IPS-20b (cell line): ENCODE results near the gene AKT1.

Experiments used
- H3K27ac ChIP-seq: one replicate; pipeline ENCODE4 v1.5.1; 2013; ENCODE audit warnings: low read length
- H3K27me3 ChIP-seq: 2 replicates; pipeline ENCODE4 v1.6.1; 2013; ENCODE audit warnings: mild to moderate bottlenecking, low read length, inconsistent platforms; ENCODE audit not compliant: insufficient read depth
- H3K36me3 ChIP-seq: 2 replicates; pipeline ENCODE4 v1.6.1; 2013; ENCODE audit warnings: low read depth, mild to moderate bottlenecking, inconsistent platforms, low read length, moderate library complexity; ENCODE audit not compliant: insufficient read depth
- H3K4me1 ChIP-seq: 2 replicates; pipeline ENCODE4 v1.6.1; 2013; ENCODE audit warnings: mild to moderate bottlenecking, control low read depth, inconsistent platforms, low read length, moderate library complexity; ENCODE audit not compliant: insufficient read depth
- H3K4me3 ChIP-seq: 2 replicates; pipeline ENCODE4 v1.5.1; 2013; ENCODE audit warnings: mild to moderate bottlenecking, low read length, inconsistent platforms
- H3K9ac ChIP-seq: 2 replicates; pipeline ENCODE4 v1.6.1; 2013; ENCODE audit warnings: low read depth, mild to moderate bottlenecking, inconsistent platforms, low read length, moderate library complexity
- H3K9me3 ChIP-seq: 2 replicates; pipeline ENCODE4 v1.6.1; 2013; ENCODE audit warnings: mild to moderate bottlenecking, low read depth, low read length, inconsistent platforms; ENCODE audit not compliant: insufficient read depth

AKT1 gene

DNA sequence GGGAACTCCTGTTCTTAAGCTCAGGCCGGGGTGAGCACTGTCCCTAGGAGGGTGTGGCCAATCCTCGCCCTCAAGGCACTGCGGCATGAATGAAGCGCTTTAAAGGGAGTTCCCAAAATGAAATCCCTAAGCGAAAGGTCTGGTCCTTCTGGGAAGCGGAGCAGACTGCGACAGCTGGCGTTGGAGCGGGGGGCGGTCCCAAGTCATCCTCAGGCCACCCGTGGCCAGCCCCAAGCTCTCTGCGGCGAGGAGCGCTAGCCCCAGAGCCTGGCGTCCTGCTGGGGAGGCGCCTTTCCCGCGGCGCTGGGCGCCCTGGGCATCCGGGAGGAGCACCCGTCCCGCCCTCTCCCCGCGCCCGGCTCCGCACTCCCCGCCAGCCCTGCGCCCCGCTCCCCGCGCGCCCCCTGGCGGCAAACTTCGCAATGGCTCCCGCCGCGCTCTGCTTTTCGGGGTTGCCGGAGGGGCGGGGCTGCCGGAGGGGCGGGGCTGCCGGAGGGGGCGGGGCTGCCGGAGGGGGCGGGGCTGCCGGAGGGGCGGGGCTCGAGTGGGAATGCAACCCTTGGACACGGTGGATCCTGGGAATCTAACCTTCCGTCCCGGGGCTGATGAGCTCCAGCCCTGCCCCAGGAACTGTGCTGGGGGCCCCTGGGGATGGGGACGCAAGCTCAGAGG is 30.8 kb upstream of the AKT1 start:
- H3K4me1 ChIP-seq: no peaks in the 10 kb centered on the region
- H3K9me3 ChIP-seq: no peaks in the 10 kb centered on the region
- no peaks in the 10 kb centered on the region for H3K36me3 ChIP-seq
- H3K4me3 ChIP-seq: peak overlapping the region; percentile 74
- no peak overlapping the region for H3K27ac ChIP-seq
- H3K9ac ChIP-seq: peak overlapping the region; percentile 59; the same call in 1 of the 2 replicates
- peaks cover 49% of the 10 kb centered on the region for H3K27me3 ChIP-seq

DNA sequence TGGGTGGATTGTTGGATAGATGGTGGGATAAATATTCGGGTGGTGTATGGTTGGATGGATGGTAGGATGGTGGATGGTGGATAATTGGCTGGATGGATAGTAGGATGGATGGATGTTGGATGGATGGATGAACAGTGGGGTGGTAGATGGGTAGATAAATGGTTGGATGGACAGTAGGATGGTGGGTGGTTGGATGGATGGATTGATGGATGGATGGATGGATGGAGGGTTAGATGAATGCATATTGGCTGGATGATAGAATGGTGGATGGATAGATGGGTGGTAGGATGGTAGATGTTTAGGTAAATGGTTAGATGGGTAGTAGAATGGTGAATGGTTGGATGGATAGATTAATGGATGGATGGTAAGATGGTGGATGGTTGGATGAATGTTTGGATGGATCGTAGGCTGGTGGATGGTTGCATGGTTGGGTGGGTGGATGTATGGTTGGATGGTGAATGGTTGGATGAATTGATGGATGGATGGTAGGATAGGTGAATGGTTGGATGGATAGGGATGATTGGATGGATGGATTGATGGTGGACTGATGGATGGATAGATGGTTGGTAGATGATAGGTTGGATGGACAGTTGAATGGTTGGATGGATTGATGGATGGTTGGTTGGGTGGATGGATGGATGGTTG is 28.9 kb upstream of the AKT1 start:
- no peak overlapping the region for H3K9ac ChIP-seq
- peaks cover 50% of the 10 kb centered on the region for H3K27me3 ChIP-seq
- no peaks in the 10 kb centered on the region for H3K36me3 ChIP-seq
- no peak overlapping the region for H3K27ac ChIP-seq
- H3K9me3 ChIP-seq: no peaks in the 10 kb centered on the region
- no peak overlapping the region for H3K4me3 ChIP-seq
- no peaks in the 10 kb centered on the region for H3K4me1 ChIP-seq

DNA sequence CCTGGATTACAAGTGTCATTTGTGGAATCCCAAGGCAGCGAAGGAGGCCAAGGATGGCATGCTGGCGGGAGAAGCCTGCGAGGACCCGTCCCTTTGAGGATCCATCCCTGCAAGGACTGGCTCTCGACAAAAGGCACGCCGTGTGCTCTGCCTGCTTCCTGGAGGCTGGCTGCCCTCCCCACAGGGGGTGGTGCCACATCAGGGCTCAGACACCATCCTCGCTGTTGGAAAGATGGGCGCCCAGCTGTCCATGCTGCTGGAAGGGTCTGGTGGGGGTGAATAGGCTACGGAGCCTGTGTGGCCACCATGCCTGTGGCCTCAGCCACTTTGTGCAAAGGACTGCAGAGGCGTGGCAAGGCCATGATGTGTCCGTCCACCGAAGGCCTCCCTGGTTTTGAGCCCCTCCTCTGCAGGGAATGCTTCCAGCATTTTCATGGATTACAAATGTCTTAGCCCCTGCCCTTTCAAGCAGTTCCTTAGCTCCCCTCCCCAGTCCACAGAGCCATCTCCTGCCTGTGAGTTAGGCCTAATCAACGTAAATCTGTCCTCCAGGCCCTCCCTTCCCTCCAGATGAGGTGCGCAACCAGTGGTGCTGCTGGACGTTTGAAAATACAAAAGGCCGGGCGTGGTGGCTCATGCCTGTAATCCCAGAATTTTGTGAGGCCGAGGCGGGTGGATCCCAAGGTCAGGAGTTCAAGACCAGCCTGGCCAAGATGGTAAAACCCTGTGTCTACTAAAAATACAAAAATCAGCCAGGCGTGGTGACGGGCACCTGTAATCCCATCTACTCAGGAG is 27.5 kb upstream of the AKT1 start:
- Histone ChIP-seq H3K27ac (no peak overlapping the region), H3K27me3 (peaks cover 50% of the 10 kb centered on the region), H3K9me3 (no peaks in the 10 kb centered on the region), H3K4me3 (no peak overlapping the region), H3K9ac (no peak overlapping the region), H3K36me3 (no peaks in the 10 kb centered on the region), H3K4me1 (no peaks in the 10 kb centered on the region)

DNA sequence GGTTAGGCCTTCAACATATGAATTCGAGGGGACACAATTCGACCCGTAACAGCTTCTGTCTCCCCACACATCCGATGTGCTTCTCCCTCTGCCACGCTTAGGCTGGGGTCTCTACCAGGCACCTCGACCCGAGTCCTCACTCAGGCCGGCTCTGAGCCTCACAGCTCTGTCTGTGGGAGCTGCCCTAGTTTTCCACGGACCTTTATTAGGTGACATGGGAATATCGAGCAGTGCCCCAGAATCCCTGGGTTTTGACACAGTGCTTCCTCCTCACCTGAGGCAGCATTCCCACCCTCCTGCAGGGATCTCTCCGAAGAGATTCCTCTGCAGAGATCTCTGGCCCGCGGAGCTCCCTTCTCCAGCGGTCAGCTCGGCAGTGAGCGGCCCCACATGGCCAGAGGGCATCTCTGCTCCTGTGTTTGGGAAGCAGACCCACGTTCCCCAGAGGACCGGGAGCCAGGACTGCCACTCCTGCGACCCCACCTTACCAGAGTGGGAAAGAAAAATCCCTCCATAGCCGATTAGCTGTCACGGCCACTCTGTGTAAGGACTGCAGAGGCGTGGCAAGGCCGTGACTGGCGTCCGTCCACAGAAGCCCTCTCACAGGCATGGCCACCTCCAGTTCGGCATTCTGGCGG is 26.5 kb upstream of the AKT1 start:
- Histone ChIP-seq H3K9ac (no peak overlapping the region), H3K27me3 (peaks cover 46% of the 10 kb centered on the region), H3K27ac (no peak overlapping the region), H3K4me1 (no peaks in the 10 kb centered on the region), H3K9me3 (no peaks in the 10 kb centered on the region), H3K4me3 (no peak overlapping the region), H3K36me3 (no peaks in the 10 kb centered on the region)

DNA sequence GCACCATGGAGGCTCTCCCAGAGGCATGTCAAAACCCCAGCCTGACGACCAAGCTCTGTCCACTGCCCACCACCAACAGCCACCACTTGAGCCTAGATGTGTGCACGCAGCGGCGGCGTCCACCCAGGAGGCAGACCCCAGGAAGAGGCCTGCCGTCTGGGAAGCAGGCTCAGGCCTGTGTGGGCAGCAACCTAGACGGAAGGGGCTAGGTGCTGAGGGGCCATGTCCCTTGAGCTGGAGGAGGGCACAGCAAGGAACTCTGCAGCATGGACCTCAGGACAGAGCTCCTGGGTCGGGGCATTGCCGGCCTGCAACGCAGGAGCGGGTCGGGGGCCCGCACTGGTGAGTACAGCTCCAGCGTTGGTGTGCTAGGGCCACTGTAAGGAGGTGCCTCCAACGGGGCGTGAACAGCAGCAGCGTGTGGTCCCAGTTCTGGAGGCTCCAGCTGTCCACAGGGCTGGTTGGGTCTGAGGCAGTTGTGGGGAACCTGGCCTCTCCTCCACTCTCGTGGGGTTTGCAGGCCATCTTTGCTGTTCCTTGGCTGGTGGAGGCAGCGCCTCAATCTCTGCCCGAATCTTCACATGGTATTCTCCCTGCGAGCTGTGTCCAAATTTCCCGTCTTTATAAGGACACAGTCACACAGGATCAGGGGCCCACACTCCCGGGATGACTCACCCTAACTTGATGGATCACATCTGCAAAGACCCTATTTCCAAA is 25.8 kb upstream of the AKT1 start:
- Histone ChIP-seq H3K4me3 (no peak overlapping the region), H3K36me3 (no peaks in the 10 kb centered on the region), H3K27me3 (peaks cover 49% of the 10 kb centered on the region), H3K9ac (no peak overlapping the region), H3K4me1 (no peaks in the 10 kb centered on the region), H3K27ac (no peak overlapping the region), H3K9me3 (no peaks in the 10 kb centered on the region)

DNA sequence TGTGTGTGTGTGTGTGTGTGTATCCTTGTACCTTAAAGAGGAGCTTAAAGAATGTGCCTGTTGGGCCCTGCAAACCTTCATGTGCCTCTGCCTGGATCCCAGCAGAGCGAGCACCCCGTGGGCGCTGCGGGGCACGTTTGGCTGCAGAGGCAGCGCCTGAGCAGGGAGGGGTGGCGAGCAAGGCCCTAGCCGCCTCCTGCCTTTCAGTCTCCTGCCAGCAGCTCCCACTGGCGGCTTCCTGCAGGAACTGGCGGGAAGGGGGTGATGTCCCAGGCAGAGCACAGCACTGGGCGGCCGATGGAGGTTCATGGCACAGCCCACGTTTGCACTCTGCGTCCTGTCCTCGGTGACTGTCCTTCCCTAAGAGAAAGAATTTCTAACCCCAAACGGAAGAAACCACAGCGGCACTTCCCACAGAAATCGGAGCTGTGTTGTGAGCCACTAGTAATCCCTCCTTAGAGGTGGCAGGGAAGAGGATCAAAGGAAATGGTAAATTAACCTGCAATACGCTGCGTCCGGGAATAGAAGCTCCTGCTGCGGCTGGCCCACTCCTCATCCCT is 25.2 kb upstream of the AKT1 start:
- H3K4me1 ChIP-seq: no peaks in the 10 kb centered on the region
- no peaks in the 10 kb centered on the region for H3K9me3 ChIP-seq
- H3K9ac ChIP-seq: no peak overlapping the region
- H3K27me3 ChIP-seq: peaks cover 47% of the 10 kb centered on the region
- no peaks in the 10 kb centered on the region for H3K36me3 ChIP-seq
- H3K27ac ChIP-seq: no peak overlapping the region
- H3K4me3 ChIP-seq: no peak overlapping the region

DNA sequence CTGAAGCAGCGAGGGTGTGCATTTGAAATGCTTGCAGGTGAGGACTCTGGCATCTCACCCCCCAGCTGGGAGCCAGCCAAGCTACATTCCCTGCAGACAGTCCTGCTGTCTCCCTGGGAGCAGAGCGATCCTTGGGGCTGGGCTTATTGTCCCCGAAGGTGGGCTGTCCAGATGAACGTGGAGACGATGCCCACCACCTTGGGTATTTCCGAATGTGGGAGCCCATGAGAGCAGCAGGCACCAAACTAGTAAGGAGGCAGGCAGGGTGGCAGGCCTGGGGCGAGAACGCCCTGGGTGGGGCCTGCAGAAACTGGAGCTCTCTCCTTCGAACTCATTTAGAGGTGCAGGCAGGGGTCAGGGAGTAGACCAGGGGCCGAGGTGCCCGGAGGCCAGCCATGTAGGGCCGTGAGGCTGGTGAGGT is 23.8 kb upstream of the AKT1 start:
- Histone ChIP-seq H3K36me3 (no peaks in the 10 kb centered on the region), H3K27me3 (peaks cover 33% of the 10 kb centered on the region), H3K27ac (no peak overlapping the region), H3K4me1 (no peaks in the 10 kb centered on the region), H3K9me3 (no peaks in the 10 kb centered on the region), H3K9ac (no peak overlapping the region), H3K4me3 (no peak overlapping the region)

DNA sequence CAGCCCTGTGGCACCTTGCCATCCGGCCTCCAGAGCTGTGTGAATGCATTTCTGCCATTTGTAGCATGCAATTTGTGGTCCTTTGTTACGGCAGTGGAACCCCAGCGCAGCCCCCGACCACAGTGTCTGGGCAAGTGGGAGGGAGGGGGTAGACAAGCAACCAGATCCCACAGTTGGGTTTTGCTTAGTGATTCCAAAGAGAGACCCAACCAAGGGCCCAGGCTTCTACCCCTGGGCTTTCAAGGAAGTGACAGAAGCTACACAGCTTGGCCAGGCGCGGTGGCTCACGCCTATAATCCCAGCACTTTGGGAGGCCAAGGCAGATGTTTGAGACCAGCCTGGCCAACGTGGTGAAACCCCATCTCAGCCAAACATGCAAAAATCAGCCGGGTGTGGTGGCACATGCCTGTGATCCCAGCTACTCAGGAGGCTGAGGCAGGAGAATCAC is 23.2 kb upstream of the AKT1 start:
- no peak overlapping the region for H3K27ac ChIP-seq
- H3K4me1 ChIP-seq: no peaks in the 10 kb centered on the region
- H3K9ac ChIP-seq: no peak overlapping the region
- H3K36me3 ChIP-seq: no peaks in the 10 kb centered on the region
- no peak overlapping the region for H3K4me3 ChIP-seq
- no peaks in the 10 kb centered on the region for H3K9me3 ChIP-seq
- H3K27me3 ChIP-seq: peaks cover 27% of the 10 kb centered on the region

DNA sequence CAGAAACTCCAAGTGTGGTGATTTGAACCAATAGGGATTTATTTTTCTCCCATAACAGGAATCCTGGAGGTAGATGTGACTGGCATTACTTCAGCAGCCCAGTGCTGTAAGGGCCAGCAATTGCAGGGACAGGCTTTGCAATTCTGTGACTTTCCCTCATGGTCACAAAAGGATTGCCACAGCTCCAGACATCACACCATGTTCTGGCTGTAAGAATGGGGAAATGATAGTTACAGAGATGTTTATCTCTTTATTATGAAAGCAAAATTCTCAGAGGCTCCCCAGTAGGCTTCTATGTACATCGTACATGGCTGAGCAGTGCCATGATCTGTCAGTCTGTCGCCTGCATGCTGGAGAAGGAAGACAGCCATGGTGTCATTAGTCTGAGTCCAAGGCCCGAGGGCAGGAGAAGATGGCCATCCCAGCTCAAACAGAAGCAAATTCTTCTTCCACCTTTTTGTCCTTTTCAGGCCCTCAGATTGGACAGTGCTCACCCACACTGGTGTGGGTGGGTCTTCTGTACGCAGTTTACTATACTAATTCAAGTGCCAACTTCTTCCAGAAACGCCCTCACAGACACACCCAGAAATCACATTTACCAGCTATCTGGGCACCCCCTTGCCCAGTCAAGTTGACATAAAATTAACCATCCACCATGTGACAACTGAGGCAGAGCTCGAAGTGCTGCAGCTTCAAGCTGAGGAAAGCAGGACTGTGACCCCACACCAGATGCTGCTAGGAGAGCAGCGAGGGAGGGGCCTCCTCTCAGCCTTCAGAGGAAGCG is 22.6 kb upstream of the AKT1 start:
- Histone ChIP-seq H3K9me3 (no peaks in the 10 kb centered on the region), H3K9ac (no peak overlapping the region), H3K27ac (no peak overlapping the region), H3K27me3 (peaks cover 25% of the 10 kb centered on the region), H3K4me3 (no peak overlapping the region), H3K36me3 (no peaks in the 10 kb centered on the region), H3K4me1 (no peaks in the 10 kb centered on the region)

DNA sequence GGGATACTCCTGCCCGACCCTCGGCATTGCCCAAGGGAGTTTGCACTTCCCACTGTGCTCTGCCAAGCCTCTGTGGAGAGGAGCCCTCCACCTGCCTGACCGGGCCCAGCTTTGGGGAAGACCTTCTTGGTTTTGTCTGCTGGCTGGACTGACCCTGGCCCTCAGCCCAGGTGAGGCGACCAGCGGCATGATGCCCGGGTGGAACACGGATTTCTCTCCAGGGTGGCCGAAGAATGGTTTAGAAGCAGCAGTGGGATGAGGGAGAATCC is 21.0 kb upstream of the AKT1 start:
- H3K36me3 ChIP-seq: no peaks in the 10 kb centered on the region
- peak overlapping the region; percentile 93 for H3K9ac ChIP-seq
- H3K9me3 ChIP-seq: no peaks in the 10 kb centered on the region
- peak overlapping the region; percentile 93 for H3K4me3 ChIP-seq
- no peak overlapping the region for H3K27ac ChIP-seq
- no peaks in the 10 kb centered on the region for H3K4me1 ChIP-seq
- peaks cover 14% of the 10 kb centered on the region; the same call in 1 of the 2 replicates for H3K27me3 ChIP-seq
